Stimulated activated CD4-positive, alpha-beta T cell treated with anti-CD3 and anti-CD28 coated beads, Interleukin-15, amount 100 ng/mL, for 48 hours (primary cell): ENCODE data around the gene EYA3.

Experiments used
- DNase-seq, 2 donors: peaks; one replicate each; pipeline ENCODE4 v3.0.0-alpha.2; 2020; ENCODE audit warnings: low read depth in 2 of 2

The EYA3 gene

DNA sequence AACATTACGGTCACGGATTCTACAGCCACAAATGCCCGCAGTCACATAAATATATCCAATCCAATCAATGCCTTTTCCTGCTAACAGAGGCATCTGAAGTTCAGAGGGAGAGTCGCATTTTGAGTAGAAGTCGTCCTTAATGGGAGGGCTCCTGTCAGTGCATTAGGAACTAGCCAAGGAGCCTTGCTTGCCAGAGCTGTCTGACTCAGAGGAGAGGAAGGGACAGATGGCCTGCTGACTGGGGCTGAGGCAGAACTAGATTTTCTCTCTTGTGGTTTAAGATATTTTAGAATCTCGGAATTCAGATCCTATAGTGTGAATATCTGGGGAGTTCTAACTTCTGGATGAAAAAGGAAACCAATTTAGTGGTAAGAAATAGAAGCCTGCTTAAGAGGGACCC lies 118.0 kb downstream of the EYA3 start:
- DNase-seq, result no peak

DNA sequence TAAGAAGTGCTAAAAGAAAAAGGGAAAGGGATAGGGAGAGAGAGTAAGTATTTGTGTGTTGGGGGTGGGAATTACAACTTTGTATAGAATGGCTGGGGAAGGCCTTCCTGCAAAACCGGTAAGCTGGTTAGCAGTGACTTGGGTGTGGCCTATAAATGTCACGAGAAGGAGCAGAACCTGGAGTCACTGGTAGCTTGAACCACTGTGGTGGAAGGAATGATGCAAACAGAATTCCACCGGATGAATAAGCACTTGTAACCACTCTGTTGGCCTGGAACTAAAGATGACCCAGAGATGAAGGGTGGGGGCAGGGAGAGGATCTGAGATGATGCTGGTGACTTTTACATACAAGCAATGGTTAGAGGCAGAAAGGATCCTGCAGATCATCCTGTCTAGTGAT lies 119.7 kb downstream of the EYA3 start:
- DNase-seq, result no peak

GRCh38 chr1:27967884-27968466 lies 120.4 kb downstream of the EYA3 start:
- no peak for DNase-seq

DNA sequence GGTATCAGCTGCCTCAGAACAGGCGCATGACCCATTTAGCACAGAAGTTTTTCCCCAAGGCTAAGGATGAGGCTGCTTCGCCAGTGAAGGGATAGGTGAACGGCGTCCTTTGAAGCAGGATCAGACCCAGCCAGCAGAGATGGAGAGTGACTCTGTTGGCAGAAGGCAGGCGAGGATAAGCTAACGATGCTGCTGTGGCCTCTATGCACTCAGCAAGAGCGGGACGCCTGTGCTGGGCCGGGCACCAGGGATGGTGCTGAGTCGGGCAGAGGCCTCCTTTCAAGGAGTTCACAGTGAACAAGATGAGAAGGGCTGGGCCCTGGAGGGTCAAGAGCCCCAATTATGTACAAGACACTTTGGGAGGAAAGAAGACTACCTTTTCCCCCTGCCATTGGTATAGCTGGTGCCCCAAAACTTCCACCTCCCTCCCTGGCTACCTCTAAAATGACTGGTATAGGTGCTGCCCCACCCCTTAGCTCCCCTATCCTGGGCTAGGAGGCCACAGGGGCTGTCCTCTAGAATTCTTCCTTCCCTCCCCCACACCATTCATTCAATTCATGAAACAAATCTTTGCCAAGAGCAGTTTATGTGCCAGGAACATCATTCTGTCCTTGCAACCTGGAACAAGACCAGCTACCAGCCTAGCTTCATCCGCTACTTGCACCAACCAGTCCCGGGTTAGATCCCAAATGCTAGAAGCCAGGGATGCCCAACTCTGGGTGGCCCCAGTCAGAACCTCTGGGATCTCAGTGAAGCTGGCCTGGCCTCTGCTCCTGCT lies 121.1 kb downstream of the EYA3 start:
- DNase-seq, result no peak

DNA sequence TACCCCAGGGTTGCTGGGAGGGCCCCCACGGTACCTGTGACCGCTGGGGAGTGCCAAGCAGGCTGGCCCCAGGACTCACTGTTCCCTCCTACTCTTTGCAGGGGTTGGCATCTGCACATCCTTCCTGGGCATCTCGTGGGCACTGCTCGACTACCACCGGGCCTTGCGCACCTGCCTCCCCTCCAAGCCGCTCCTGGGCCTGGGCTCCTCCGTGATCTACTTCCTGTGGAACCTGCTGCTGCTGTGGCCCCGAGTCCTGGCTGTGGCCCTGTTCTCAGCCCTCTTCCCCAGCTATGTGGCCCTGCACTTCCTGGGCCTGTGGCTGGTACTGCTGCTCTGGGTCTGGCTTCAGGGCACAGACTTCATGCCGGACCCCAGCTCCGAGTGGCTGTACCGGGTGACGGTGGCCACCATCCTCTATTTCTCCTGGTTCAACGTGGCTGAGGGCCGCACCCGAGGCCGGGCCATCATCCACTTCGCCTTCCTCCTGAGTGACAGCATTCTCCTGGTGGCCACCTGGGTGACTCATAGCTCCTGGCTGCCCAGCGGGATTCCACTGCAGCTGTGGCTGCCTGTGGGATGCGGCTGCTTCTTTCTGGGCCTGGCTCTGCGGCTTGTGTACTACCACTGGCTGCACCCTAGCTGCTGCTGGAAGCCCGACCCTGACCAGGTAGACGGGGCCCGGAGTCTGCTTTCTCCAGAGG lies 121.9 kb downstream of the EYA3 start:
- DNase-seq, result no peak

DNA sequence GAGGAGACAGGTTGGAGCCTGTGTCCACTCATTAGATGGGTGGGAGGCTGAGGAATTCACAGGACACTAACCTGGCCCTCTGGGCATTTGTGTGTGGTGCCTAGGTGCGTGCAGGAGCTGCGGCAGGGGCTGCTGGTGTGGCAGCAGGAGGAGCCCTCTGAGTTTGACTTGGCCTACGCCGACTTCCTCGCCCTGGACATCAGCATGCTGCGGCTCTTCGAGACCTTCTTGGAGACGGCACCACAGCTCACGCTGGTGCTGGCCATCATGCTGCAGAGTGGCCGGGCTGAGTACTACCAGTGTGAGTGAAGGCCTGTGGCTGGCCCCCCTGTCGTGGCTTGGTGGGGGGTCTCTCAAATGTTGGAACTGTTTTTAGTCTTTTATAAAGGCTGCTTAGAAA lies 125.0 kb downstream of the EYA3 start:
- no peak for DNase-seq

GRCh38 chr1:27961646-27962221 lies 126.7 kb downstream of the EYA3 start:
- no peak for DNase-seq

GRCh38 chr1:27960762-27961645 lies 127.4 kb downstream of the EYA3 start:
- no peak for DNase-seq

DNA sequence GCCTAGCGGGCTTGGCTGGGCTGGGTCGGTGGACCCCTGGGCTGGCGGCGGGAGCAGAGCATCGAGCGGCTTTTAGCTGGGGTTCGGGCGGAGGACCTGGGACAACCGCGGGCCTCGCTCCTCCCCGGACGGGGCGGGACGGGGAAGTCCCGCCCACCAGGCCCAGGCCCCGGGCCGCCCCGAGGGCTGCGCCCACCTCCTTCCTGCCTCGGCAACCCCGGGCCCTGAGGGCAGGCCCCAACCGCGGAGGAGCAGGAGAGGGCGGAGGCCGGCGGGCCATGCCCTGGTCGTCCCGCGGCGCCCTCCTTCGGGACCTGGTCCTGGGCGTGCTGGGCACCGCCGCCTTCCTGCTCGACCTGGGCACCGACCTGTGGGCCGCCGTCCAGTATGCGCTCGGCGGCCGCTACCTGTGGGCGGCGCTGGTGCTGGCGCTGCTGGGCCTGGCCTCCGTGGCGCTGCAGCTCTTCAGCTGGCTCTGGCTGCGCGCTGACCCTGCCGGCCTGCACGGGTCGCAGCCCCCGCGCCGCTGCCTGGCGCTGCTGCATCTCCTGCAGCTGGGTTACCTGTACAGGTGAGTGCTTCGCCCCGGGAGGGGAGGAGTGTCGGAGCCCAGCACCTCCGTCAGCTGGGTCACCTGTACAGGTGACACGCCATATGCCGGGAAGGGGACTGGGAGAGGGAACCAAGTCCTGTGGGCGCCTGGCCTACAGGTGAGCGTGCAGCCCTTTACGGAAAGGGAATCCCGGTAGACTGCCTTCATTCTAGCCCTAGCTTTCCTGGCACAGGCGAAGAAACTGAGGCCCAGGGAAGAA lies 128.4 kb downstream of the EYA3 start, which contains the start of gene XKR8:
TSS of gene XKR8 (plus strand) at position 182 of the 812 bp plus-strand sequence. CDS start at position 279, 97 bp downstream.
- peak; percentile 61 to 75 for DNase-seq

GRCh38 chr1:27958513-27958912 lies 129.9 kb downstream of the EYA3 start:
- no peak for DNase-seq

DNA sequence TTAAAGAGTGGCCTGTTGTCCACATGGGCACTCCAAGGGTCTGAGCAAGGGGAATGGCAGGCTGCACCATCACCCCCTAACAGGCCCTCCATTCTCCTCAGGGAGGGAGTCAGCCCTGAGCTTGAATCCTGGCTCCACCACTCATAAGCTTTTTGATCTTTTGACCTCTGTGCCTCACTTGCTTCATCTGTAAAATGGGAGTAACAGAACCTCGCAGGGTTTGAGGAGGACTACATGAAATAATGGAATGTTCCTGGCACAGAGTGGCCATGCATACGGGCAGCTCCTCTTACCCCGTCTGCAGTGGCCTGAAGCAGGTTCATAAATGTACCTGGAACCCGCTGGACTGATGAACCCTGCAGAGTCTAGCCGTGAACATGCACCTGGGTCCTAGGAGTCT lies 130.8 kb downstream of the EYA3 start:
- no peak for DNase-seq

- no peak for DNase-seq
Observed at GRCh38 chr1:27956761-27957160, 131.6 kb downstream of the EYA3 start.

DNA sequence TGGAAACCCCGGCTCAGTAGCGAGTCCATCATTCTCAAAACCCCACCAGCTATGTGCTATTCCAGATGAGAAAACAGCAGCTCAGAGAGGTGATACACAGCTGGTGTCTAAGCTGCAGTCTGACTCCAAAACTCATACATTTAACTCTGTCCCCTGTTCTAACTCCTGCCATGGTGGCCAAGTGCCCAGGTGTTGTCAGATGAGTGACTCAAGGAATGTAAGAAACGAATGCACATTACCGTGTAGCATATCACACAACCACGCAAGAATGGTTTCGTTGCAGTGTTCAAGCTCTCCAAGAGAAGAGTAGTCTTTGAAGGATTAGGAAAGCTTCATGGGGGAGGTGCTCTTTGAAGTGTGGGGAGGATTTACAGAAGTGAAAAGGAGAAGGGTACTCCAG lies 133.3 kb downstream of the EYA3 start:
- DNase-seq, result no peak

- no peak for DNase-seq
Observed at GRCh38 chr1:27954186-27954585, 134.2 kb downstream of the EYA3 start.

DNA sequence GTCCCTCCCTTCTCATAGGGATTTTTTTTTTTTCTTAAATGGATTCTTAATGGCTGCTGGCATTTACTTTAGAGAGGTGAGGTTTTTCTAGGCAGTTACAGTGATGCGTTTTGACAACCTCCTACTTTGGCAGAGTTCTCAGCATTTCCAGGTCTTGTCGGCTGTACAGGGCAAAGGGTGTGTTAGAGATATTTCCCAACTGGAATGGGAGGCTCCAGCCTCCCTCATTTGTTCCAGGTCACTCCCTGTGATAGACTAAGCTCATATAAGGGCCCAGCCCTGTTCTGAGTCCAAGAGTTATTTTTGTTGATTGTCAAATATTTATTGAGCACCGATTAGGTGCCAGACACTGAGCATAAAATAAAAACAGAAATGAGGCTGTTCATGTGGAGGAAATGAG lies 136.3 kb downstream of the EYA3 start:
- no peak for DNase-seq

DNA sequence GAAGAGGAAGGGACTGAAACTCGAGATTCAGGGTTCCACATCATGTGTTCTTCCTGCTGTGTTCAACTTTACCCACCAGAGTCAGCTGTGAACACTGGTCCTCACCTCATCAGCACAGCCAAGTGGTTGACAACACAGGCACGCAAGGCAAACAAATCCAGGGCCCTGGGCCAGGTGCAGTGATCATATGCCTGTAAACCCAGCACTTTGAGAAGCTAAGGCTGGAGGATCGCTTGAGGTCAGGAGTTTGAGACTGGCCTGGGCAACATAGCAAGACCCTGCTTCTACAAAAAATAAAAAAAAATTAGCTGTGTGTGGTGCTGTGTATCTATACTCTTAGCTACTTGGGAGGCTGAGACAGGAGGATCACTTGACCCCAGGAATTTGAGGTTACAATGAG lies 137.0 kb downstream of the EYA3 start:
- no peak for DNase-seq

DNA sequence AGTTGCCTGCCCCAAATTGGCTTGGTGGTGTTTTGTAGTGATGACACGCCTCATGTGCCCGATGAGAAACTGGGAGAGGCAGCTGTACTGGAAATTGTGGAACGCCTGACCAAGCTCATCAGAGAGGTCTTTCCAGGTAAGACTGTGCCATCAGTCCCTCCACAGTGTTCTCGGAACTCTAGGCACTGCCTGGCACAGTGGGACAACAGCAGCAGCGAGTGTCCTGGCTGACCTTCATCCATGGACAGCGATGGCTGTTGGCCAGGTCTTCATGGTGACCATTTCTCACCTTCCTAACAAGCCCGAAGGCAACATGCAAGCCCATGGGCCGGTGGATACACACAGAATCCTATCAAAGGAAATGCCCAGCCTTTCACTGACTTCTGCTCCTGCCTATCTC lies 139.4 kb downstream of the EYA3 start:
- no peak for DNase-seq

DNA sequence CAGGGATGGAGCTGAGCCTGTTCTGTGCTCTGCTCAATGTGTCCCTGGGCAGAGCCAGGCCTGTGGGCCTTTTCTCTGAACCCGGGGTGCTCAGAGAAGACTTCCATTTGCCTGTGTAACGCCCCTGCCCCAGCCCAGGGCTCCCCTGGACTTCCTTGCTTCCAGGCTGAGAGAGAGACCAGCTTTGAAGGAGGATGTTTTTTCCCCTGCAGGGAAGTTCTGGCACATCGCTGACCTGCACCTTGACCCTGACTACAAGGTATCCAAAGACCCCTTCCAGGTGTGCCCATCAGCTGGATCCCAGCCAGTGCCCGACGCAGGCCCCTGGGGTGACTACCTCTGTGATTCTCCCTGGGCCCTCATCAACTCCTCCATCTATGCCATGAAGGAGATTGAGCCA lies 143.4 kb downstream of the EYA3 start:
- no peak for DNase-seq

DNA sequence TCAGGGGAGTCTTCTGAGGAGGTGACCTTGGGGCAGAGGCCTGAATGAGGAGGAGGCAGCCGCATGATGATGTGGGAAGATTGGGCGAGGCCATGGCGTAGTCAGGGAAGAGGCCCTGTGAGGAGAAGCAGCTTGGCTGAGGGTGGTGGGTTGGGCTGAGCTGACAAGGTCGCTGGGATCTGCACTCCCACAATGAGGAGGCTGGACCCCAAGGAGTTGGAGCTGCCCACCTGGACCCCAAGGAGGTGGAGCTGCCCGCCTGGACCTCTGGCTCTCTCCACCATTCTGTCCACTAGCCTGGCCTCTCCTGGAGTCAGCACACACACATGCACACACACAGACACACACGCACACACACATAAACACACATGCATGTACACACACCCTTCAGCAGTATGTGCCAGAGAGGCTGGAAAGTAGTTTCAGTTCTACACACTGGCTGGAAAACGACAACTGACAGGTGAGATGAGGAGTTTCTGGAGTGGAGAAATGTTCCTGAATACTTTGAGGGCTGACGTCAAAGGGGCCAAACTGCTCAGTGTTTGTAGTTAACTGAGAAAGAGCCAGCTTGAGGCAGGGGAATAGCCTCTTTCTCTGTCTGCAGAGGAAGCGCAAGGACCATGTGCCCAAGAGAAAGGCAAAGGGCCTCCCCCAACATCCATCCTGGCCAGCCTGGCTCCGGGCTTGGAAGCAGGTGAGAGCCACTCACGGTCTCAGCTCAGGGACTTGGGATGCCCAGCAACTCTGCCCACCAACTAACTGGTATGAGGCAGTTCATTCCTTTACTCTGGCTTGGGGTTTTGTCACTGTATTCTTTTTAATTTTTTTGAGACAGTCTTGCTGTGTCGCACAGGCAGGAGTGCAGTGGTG lies 146.5 kb downstream of the EYA3 start:
- DNase-seq, result no peak
